ENCODE measurements around the gene CYTH3.

DNA sequence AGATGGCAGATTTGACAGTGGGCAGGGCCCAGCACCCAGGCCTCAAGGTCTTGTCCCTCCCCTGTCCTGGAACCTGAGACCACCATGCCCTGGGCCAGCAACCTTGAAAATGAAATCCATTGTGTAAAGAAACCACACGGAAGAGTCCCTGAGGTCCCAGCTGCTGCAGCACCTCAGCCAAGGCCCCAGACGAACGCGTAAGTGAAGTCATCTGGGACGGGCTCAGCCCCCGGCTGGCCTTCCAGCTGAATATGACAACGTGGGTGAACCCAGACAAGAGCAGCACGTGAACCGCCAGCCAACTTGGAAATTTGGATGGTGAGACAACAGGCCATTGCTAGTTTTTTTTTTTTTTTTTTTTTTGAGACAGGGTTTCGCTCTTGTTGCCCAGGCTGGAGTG is 70.3 kb downstream of the CYTH3 start:
- TF ChIP-seq POLR2A (IDR thresholded peaks at IDR 0.05): no peak
- TF ChIP-seq, protein P1, sequence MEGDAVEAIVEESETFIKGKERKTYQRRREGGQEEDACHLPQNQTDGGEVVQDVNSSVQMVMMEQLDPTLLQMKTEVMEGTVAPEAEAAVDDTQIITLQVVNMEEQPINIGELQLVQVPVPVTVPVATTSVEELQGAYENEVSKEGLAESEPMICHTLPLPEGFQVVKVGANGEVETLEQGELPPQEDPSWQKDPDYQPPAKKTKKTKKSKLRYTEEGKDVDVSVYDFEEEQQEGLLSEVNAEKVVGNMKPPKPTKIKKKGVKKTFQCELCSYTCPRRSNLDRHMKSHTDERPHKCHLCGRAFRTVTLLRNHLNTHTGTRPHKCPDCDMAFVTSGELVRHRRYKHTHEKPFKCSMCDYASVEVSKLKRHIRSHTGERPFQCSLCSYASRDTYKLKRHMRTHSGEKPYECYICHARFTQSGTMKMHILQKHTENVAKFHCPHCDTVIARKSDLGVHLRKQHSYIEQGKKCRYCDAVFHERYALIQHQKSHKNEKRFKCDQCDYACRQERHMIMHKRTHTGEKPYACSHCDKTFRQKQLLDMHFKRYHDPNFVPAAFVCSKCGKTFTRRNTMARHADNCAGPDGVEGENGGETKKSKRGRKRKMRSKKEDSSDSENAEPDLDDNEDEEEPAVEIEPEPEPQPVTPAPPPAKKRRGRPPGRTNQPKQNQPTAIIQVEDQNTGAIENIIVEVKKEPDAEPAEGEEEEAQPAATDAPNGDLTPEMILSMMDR (IDR thresholded peaks at IDR 0.05): no peak
